GM12878 (cell line): Measurements from ENCODE around the gene HPS5. TPM values are rescaled to one million over a fixed set of nuclear protein-coding genes. Genes with fewer than 3 reads are reported as not detected.

ENCODE experiments used
- ATAC-seq: fragments of 200-7000 bp; cut with Tn5 transposase; 3 replicates; pipeline ENCODE4 v1.9.1; 2020; ENCODE audit warnings: mild to moderate bottlenecking, moderate library complexity
- BruUV-seq: library from RNA; stranded (reverse); fragments of 400-500 nt; replicated peaks from 2 replicates; lab custom pipeline; 2021; lab: Mats Ljungman, UMichigan
- CTCF ChIA-PET: fragments of 300-600 bp; sonication (Branson Sonifier 250); formaldehyde crosslinking; extraction: SDS; loops from one replicate; lab custom pipeline; 2021; ENCODE audit warnings: inconsistent platforms; lab: Yijun Ruan, JAX
- POLR2A ChIA-PET: fragments of 350-600 bp; formaldehyde crosslinking; extraction: SDS; loops from one replicate; lab custom pipeline; 2021; ENCODE audit warnings: inconsistent platforms; lab: Charles Lee
- RAD21 ChIA-PET: fragments of 300-600 bp; sonication (Branson Sonifier 250); formaldehyde crosslinking; loops from one replicate; lab custom pipeline; 2023; ENCODE audit warnings: antibody characterized with exemption; ENCODE audit not compliant: unreplicated experiment; lab: Charles Lee
- SMC1A ChIA-PET: fragments of 300-600 bp; sonication (Branson Sonifier 250); formaldehyde crosslinking; loops from one replicate; lab custom pipeline; 2023; ENCODE audit not compliant: unreplicated experiment, uncharacterized antibody; lab: Charles Lee
- DNase-seq: peaks from one replicate; pipeline ENCODE4 v3.0.0-alpha.2; 2011; ENCODE audit warnings: low read depth, low spot score
- FAIRE-seq: peaks from 3 replicates; lab custom pipeline; 2011; peaks lifted over from hg19 to GRCh38; lab: Jason Lieb, UNC
- H2AFZ ChIP-seq: 2 replicates; pipeline ENCODE4 v1.6.0; 2011; ENCODE audit warnings: low read depth, low read length, control low read depth; ENCODE audit not compliant: control insufficient read depth
- H3K27ac ChIP-seq: 2 replicates; pipeline ENCODE4 v1.5.1; 2011; ENCODE audit warnings: control low read depth; ENCODE audit not compliant: control insufficient read depth, insufficient read depth
- H3K27me3 ChIP-seq, 2 experiments: replicated peaks in 1 of 2; 2 replicates each; pipeline versions ENCODE4 v1.6.0 to v1.6.1; 2011; ENCODE audit warnings: low read length in 1 of 2; ENCODE audit not compliant: control insufficient read depth in 2 of 2, insufficient read depth in 2 of 2
- H3K36me3 ChIP-seq, 2 experiments: 2 replicates each; pipeline ENCODE4 v1.5.1; 2011; ENCODE audit warnings: low read length in 1 of 2; ENCODE audit not compliant: control insufficient read depth in 2 of 2, insufficient read depth in 2 of 2
- H3K4me1 ChIP-seq: 2 replicates; pipeline ENCODE4 v1.6.1; 2011; ENCODE audit warnings: mild to moderate bottlenecking, low read length, moderate library complexity, mixed read lengths; ENCODE audit not compliant: control insufficient read depth, insufficient read depth
- H3K4me2 ChIP-seq: 2 replicates; pipeline ENCODE4 v1.6.0; 2011; ENCODE audit warnings: control low read depth; ENCODE audit not compliant: control insufficient read depth, insufficient read depth
- H3K4me3 ChIP-seq: fragments of 200-600 bp; sonication (generic); 2 replicates; pipeline ENCODE4 v1.5.1; 2016
- H3K79me2 ChIP-seq: 2 replicates; pipeline ENCODE4 v1.6.0; 2011; ENCODE audit warnings: low read length; ENCODE audit not compliant: control insufficient read depth, insufficient read depth
- H3K9ac ChIP-seq: 2 replicates; pipeline ENCODE4 v1.8.0; 2011; ENCODE audit warnings: low read length, control low read depth, mixed read lengths; ENCODE audit not compliant: control insufficient read depth, insufficient read depth
- H3K9me3 ChIP-seq: replicated peaks from 3 replicates; pipeline ENCODE4 v1.5.1; 2011; ENCODE audit warnings: mild to moderate bottlenecking, low read length; ENCODE audit not compliant: control insufficient read depth, insufficient read depth
- H4K20me1 ChIP-seq: 2 replicates; pipeline ENCODE4 v1.6.0; 2011; ENCODE audit not compliant: control insufficient read depth, insufficient read depth
- BCL3 ChIP-seq: IDR thresholded peaks from 2 replicates; pipeline ENCODE4 v1.6.1; 2011; ENCODE audit warnings: borderline replicate concordance, low read depth, mild to moderate bottlenecking, moderate library complexity, low read length; ENCODE audit not compliant: insufficient read depth, poor library complexity, severe bottlenecking
- CEBPB ChIP-seq, 2 experiments: fragments of 150-350 bp in 1 of 2; IDR thresholded peaks; 2 replicates each; pipeline ENCODE4 v1.6.1; 2012 to 2014; ENCODE audit warnings: low read depth in 2 of 2, low read length in 2 of 2, borderline replicate concordance in 1 of 2, inconsistent platforms in 1 of 2
- EGR1 ChIP-seq, 2 experiments: IDR thresholded peaks; 1 replicate in 1 of 2; 2 replicates in 1 of 2; pipeline ENCODE4 v1.6.1; 2011 to 2012; ENCODE audit warnings: low read depth in 2 of 2, low read length in 2 of 2, borderline replicate concordance in 1 of 2, mild to moderate bottlenecking in 1 of 2, moderate library complexity in 1 of 2
- LARP7 ChIP-seq: fragments of 450-650 bp; IDR thresholded peaks from 2 replicates; pipeline ENCODE4 v1.6.1; 2017; ENCODE audit warnings: mild to moderate bottlenecking
- NFIC ChIP-seq: IDR thresholded peaks from 2 replicates; pipeline ENCODE4 v1.6.1; 2012; ENCODE audit warnings: low read depth, mild to moderate bottlenecking, inconsistent platforms, low read length, moderate library complexity
- PRDM15 ChIP-seq: fragments of 450-650 bp; formaldehyde crosslinking; IDR thresholded peaks from 2 replicates; pipeline ENCODE4 v1.4.0; 2020; ENCODE audit warnings: mild to moderate bottlenecking, moderate library complexity
- REST ChIP-seq: IDR thresholded peaks from 2 replicates; pipeline ENCODE4 v1.6.1; 2012; ENCODE audit warnings: mild to moderate bottlenecking, low read depth, low read length
- ZBTB33 ChIP-seq: fragments of 450-650 bp; IDR thresholded peaks from 2 replicates; pipeline ENCODE4 v1.6.1; 2017; ENCODE audit warnings: mild to moderate bottlenecking
- WGBS: methylation state at CpG from one replicate; pipeline ENCODE4 v1.1.6; 2016; ENCODE audit warnings: low lambda C conversion rate; ENCODE audit not compliant: insufficient replicate concordance, insufficient coverage; ENCODE audit errors: missing lambda C conversion rate; 5-methylcytosine and 5-hydroxymethylcytosine counted together
- in situ Hi-C: fragments of 300-500 bp; cut with MboI; formaldehyde crosslinking; loops from 9 replicates; pipeline ENCODE4 v1.14.3; 2018; ENCODE audit warnings: mixed read lengths
- intact Hi-C: fragments of 100-400 bp; cut with micrococcal nuclease; formaldehyde crosslinking; loops from one replicate; pipeline ENCODE4 v1.14.2; 2022; ENCODE audit not compliant: unreplicated experiment
- polyA plus RNA-seq, 11 experiments: library from polyadenylated mRNA; depleted of rRNA in 4 of 11; unstranded in 6 of 11; stranded (reverse) in 5 of 11; fragments of >200 nt; fragmentation: Nextera tagmentation in 4 of 11; fragmentation: Illumina TruSeq in 1 of 11; extraction: Ambion mirVana in 4 of 11; extraction: Trizol in 1 of 11; gene quantifications; 1 replicate in 1 of 11; 2 replicates in 10 of 11; pipeline versions ENCODE4 v1.2.1 to v1.2.3, GENCODE V29; 2011 to 2016; ENCODE audit warnings: inconsistent platforms in 2 of 11, missing spikeins in 2 of 11, low read depth in 1 of 11
- total RNA-seq, 4 experiments: library from RNA; depleted of rRNA in 3 of 4; stranded (reverse); fragments of >200 nt in 3 of 4; fragmentation: Illumina TruSeq in 1 of 4; extraction: Trizol in 1 of 4; gene quantifications; 2 replicates each; pipeline versions ENCODE4 v1.2.1 to v1.2.3, GENCODE V29; 2013 to 2021

The HPS5 gene
- total and polyA plus RNA-seq, 10 of the 15 experiments (the other 5 are each of a cell fraction or from before 2014, with no cell fraction given) = 11.9 to 32.6 (median 23.5) TPM

- TF ChIP-seq REST (no peak), NFIC (no peak)
Observed at GRCh38 chr11:18235394-18236334, 86.3 kb downstream of the HPS5 start (continued).

- DNase-seq = no peak
- Histone ChIP-seq H3K4me3 (no peak overlapping the region), H3K79me2 (no peaks in the 10 kb centered on the region), H3K27me3 (no peaks in the 10 kb centered on the region), H3K4me1 (peaks cover 5% of the 10 kb centered on the region), H3K36me3 (no peaks in the 10 kb centered on the region), H3K9ac (no peak overlapping the region), H2AFZ (no peak overlapping the region), H3K9me3 (no peaks in the 10 kb centered on the region), H3K27ac (no peak overlapping the region), H3K4me2 (no peak overlapping the region), H4K20me1 (no peaks in the 10 kb centered on the region)
- ChIA-PET POLR2A (no interaction called here), RAD21 (interaction anchor here (2.1 kb wide), 1 partner anchor 10 kb away, joined by 8 read pairs; no protein-coding TSS in a partner anchor), CTCF (interaction anchor here (0.6 to 1.8 kb wide), 3 partner anchors 9 to 495 kb away, joined by 3 to 12 read pairs (median 4); no protein-coding TSS in a partner anchor), SMC1A (no interaction called here)
- ATAC-seq = no peak
- in situ Hi-C loops = no loop called here
- no TSS peak for BruUV-seq
- WGBS = 44% methylated on average over 4 of the region's 4 CpGs
- intact Hi-C loops = no loop called here
- no peak for FAIRE-seq
- TF ChIP-seq ZBTB33 = no peak
- TF ChIP-seq BCL3 = no peak
- no peak for TF ChIP-seq LARP7
- no peak for TF ChIP-seq EGR1 (IDR thresholded peaks at IDR 0.05; ENCODE audit: borderline replicate concordance in 1 of 2, low read depth in 2 of 2, low read length in 2 of 2)
- TF ChIP-seq PRDM15 (CRISPR knock-in tag) = no peak
- no peak for TF ChIP-seq CEBPB (IDR thresholded peaks at IDR 0.05; ENCODE audit: borderline replicate concordance in 1 of 2, low read depth in 2 of 2, low read length in 2 of 2)
Observed at GRCh38 chr11:18233912-18234311, 88.0 kb downstream of the HPS5 start.
